ENCODE data around the gene MRPL52. TPM values are rescaled to one million over a fixed set of nuclear protein-coding genes. Genes with fewer than 3 reads are reported as not detected.

Gene MRPL52
- total and polyA plus RNA-seq, 2 of the 13 experiments (the other 11 are each of a cell fraction or from before 2014, with no cell fraction given): 118 to 329 TPM

DNA sequence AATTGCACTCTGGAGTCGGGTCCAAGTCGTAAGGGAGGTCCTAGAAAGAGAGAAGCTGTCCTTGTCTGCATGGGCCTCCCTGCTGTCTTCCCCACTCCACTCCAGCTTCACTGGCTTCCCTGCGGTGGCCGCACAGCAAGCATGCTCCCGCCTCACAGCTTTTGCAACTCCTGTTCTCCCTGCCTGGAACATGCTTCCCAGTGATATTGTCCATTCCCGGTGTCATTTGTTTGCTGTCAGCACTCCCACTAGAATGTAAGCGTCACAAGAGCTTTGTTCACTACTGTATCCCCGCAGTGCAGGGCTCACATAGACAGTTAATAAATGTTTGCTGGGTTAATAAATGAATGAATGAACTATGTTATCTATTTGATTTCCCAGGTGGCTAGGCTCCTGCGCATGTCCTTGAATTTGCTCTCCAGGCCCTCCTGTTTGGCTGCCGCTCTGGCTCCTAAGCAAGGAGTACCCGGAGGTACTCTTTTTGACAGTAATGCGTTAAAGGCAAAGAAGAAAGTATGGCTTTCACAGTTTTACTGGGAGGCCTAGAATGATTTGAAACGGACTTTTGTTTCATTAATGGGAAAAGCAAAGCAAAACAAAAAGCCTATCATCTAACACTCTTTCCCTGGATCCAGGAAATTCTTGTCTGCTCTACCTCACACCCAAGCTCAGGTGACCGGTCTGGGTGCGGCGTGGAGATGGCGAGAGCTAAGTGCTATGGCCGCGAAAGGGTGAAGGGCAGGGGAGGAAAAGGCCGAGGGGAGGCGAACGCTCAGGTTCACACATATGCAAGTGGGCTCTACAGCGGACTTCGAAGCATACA, 8.3 kb upstream of the MRPL52 start (continued):
- TF ChIP-seq SP1 (IDR thresholded peaks at IDR 0.05): no peak
- 0 out of 2 replicates have a peak, but pooled peaks have one; percentile 21 for TF ChIP-seq SP1 (CRISPR knock-in tag; IDR thresholded peaks at IDR 0.05)
- peak; percentile 71; the same call in 1 of the 2 replicates for TF ChIP-seq ZNF558 (CRISPR knock-in tag; IDR thresholded peaks at IDR 0.05; ENCODE audit: borderline replicate concordance)
- TF ChIP-seq SAFB2 (CRISPR knock-in tag; IDR thresholded peaks at IDR 0.05; ENCODE audit: borderline replicate concordance, low read depth): peak; percentile 70; the same call in 1 of the 2 replicates
- TF ChIP-seq ZNF317 (CRISPR knock-in tag; IDR thresholded peaks at IDR 0.05): peak; percentile 45; the same call in 1 of the 2 replicates
- TF ChIP-seq ZNF629 (CRISPR knock-in tag; conservative IDR thresholded peaks at IDR 0.05): no peak
- TF ChIP-seq KMT2A (CRISPR knock-in tag; IDR thresholded peaks at IDR 0.05): peak; percentile 62; the same call in 1 of the 2 replicates
- TF ChIP-seq ZNF577 (CRISPR knock-in tag; IDR thresholded peaks at IDR 0.05; ENCODE audit: borderline replicate concordance, low read depth): no peak
- TF ChIP-seq ZNF790 (CRISPR knock-in tag; IDR thresholded peaks at IDR 0.05; ENCODE audit: borderline replicate concordance): peak; percentile 57; the same call in 1 of the 2 replicates
- TF ChIP-seq U2AF2 (IDR thresholded peaks at IDR 0.05; ENCODE audit: low read depth, low read length): no peak
- no peak for TF ChIP-seq SNAPC4 (CRISPR knock-in tag; IDR thresholded peaks at IDR 0.05)
- no peak for TF ChIP-seq MAZ (IDR thresholded peaks at IDR 0.05; ENCODE audit: borderline replicate concordance, low read depth, low read length)
- TF ChIP-seq MAZ (CRISPR knock-in tag; IDR thresholded peaks at IDR 0.05; ENCODE audit: low read depth): peak; percentile 67
- peak; percentile 92; the same call in 1 of the 2 replicates for TF ChIP-seq ZNF839 (CRISPR knock-in tag; IDR thresholded peaks at IDR 0.05; ENCODE audit: borderline replicate concordance)
- no peak for TF ChIP-seq TBP (CRISPR knock-in tag; IDR thresholded peaks at IDR 0.05)
- peak; percentile 81; the same call in 1 of the 2 replicates for TF ChIP-seq KDM2A (CRISPR knock-in tag; IDR thresholded peaks at IDR 0.05; ENCODE audit: borderline replicate concordance, low read depth)
- TF ChIP-seq PAX8 (CRISPR knock-in tag; IDR thresholded peaks at IDR 0.05; ENCODE audit: borderline replicate concordance): peak; percentile 91; the same call in 1 of the 2 replicates
- no peak for TF ChIP-seq MED13 (CRISPR knock-in tag; IDR thresholded peaks at IDR 0.05)
- no peak for TF ChIP-seq FOXO4 (CRISPR knock-in tag; conservative IDR thresholded peaks at IDR 0.05)
- no peak for TF ChIP-seq CSRNP2 (CRISPR knock-in tag; conservative IDR thresholded peaks at IDR 0.05; ENCODE audit: low read depth)
- TF ChIP-seq RFX3 (CRISPR knock-in tag; IDR thresholded peaks at IDR 0.05): no peak
- TF ChIP-seq SNAPC2 (CRISPR knock-in tag; IDR thresholded peaks at IDR 0.05): 0 out of 2 replicates have a peak, but pooled peaks have one; percentile 58

Data from HepG2 (cell line).